HCT116 (cell line): ENCODE results near the gene SIX3. TPM values are rescaled to one million over a fixed set of nuclear protein-coding genes. Genes with fewer than 3 reads are reported as not detected.

ENCODE experiments used
- ATAC-seq: fragments of 200-7000 bp; cut with Tn5 transposase; 2 replicates; pipeline ENCODE4 v1.9.1; 2020; ENCODE audit warnings: mild to moderate bottlenecking, moderate library complexity
- BruUV-seq: library from RNA; stranded (reverse); fragments of 400-500 nt; replicated peaks from 2 replicates; lab custom pipeline; 2021; lab: Mats Ljungman, UMichigan
- CTCF ChIA-PET: fragments of 300-600 bp; sonication (Branson Sonifier 250); formaldehyde crosslinking; loops from one replicate; lab custom pipeline; 2021; ENCODE audit warnings: antibody characterized with exemption; lab: Charles Lee
- POLR2A ChIA-PET: fragments of 300-600, 350-600 bp; sonication (Branson Sonifier 250); formaldehyde crosslinking; loops from one replicate; lab custom pipeline; 2021; ENCODE audit warnings: antibody characterized with exemption; lab: Charles Lee
- RAD21 ChIA-PET, 2 experiments: fragments of 300-600 bp; sonication (Branson Sonifier 250); formaldehyde crosslinking; loops; one replicate each; lab custom pipeline; 2023; ENCODE audit warnings: low total read pairs in 2 of 2; ENCODE audit not compliant: uncharacterized antibody in 2 of 2, unreplicated experiment in 2 of 2, low non-redundant PET in 1 of 2; lab: Charles Lee
- DNase-seq: peaks from one replicate; pipeline ENCODE4 v3.0.0-alpha.2; 2010; ENCODE audit warnings: low read depth, low spot score
- H2AFZ ChIP-seq: fragments of 200-600 bp; shearing (Covaris generic), sonication (generic); 2 replicates; pipeline ENCODE4 v1.6.1; 2017; ENCODE audit warnings: low read depth, mixed run types, mixed read lengths, antibody characterized with exemption, low read length; ENCODE audit not compliant: poor library complexity, severe bottlenecking
- H3K27ac ChIP-seq: 2 replicates; pipeline ENCODE4 v1.5.1; 2012; ENCODE audit warnings: low read depth, low read length
- H3K27me3 ChIP-seq: fragments of 200-600 bp; sonication (generic); 2 replicates; pipeline ENCODE4 v1.6.1; 2016; ENCODE audit warnings: mixed run types, low read length, mixed read lengths; ENCODE audit not compliant: insufficient read depth
- H3K36me3 ChIP-seq, 2 experiments: fragments of 200-500 bp in 1 of 2; fragments of 200-600 bp in 1 of 2; sonication (Bioruptor generic) in 1 of 2; sonication (generic) in 1 of 2; 2 replicates each; pipeline versions ENCODE4 v1.5.1 to v1.6.1; 2014 to 2016; ENCODE audit warnings: low read length in 2 of 2, inconsistent platforms in 1 of 2, mixed read lengths in 1 of 2, mixed run types in 1 of 2; ENCODE audit not compliant: insufficient read depth in 2 of 2, control insufficient read depth in 1 of 2
- H3K4me1 ChIP-seq, 2 experiments: fragments of 200-600 bp in 1 of 2; sonication (generic) in 1 of 2; 2 replicates each; pipeline versions ENCODE4 v1.5.1 to v1.6.1; 2012 to 2017; ENCODE audit warnings: low read length in 2 of 2, inconsistent platforms in 1 of 2, mild to moderate bottlenecking in 1 of 2, mixed read lengths in 1 of 2, mixed run types in 1 of 2, moderate library complexity in 1 of 2; ENCODE audit not compliant: insufficient read depth in 2 of 2, control insufficient read depth in 1 of 2
- H3K4me2 ChIP-seq: fragments of 200-600 bp; sonication (generic); 2 replicates; pipeline ENCODE4 v1.6.1; 2017; ENCODE audit warnings: mixed run types, low read length, mixed read lengths
- H3K4me3 ChIP-seq, 2 experiments: fragments of 200-600 bp in 1 of 2; sonication (generic) in 1 of 2; replicated peaks in 1 of 2; 2 replicates each; pipeline ENCODE4 v1.5.1; 2011 to 2016; ENCODE audit warnings: low read length in 2 of 2, control low read depth in 1 of 2, low read depth in 1 of 2, mild to moderate bottlenecking in 1 of 2, mixed read lengths in 1 of 2, mixed run types in 1 of 2
- H3K79me2 ChIP-seq: fragments of 200-600 bp; sonication (generic); 2 replicates; pipeline ENCODE4 v1.6.1; 2017; ENCODE audit warnings: mild to moderate bottlenecking, mixed run types, low read length, moderate library complexity, mixed read lengths; ENCODE audit not compliant: insufficient read depth
- H3K9ac ChIP-seq: fragments of 200-600 bp; sonication (generic); 2 replicates; pipeline ENCODE4 v1.6.1; 2016; ENCODE audit warnings: low read length, mixed read lengths
- H3K9me2 ChIP-seq: fragments of 200-600 bp; sonication (generic), shearing (Covaris generic); 2 replicates; pipeline ENCODE4 v1.6.1; 2017; ENCODE audit warnings: mixed run types, mild to moderate bottlenecking, moderate library complexity; ENCODE audit not compliant: insufficient read depth
- H3K9me3 ChIP-seq, 2 experiments: fragments of 200-500 bp in 1 of 2; fragments of 200-600 bp in 1 of 2; sonication (Bioruptor generic) in 1 of 2; sonication (generic) in 1 of 2; 2 replicates each; pipeline ENCODE4 v1.6.1; 2014 to 2017; ENCODE audit warnings: low read length in 2 of 2, mixed read lengths in 2 of 2, inconsistent platforms in 1 of 2, low read depth in 1 of 2, mild to moderate bottlenecking in 1 of 2, mixed run types in 1 of 2, moderate library complexity in 1 of 2; ENCODE audit not compliant: control insufficient read depth in 1 of 2, insufficient read depth in 1 of 2
- H4K20me1 ChIP-seq: fragments of 200-600 bp; sonication (generic), shearing (Covaris generic); 2 replicates; pipeline ENCODE4 v1.6.1; 2017; ENCODE audit warnings: mixed run types, mild to moderate bottlenecking, moderate library complexity; ENCODE audit not compliant: insufficient read depth
- CBX3 ChIP-seq: IDR thresholded peaks from 2 replicates; pipeline ENCODE4 v1.6.1; 2012; ENCODE audit warnings: low read depth
- CEBPB ChIP-seq: IDR thresholded peaks from 2 replicates; pipeline ENCODE4 v1.6.1; 2012; ENCODE audit warnings: low read depth
- CTCF ChIP-seq, 3 experiments: fragments of 200-600 bp in 1 of 3; sonication (generic) in 1 of 3; IDR thresholded peaks in 2 of 3; conservative IDR thresholded peaks in 1 of 3; 2 replicates each; pipeline ENCODE4 v1.5.1; 2012 to 2017; ENCODE audit warnings: low read depth in 2 of 3, low read length in 2 of 3, antibody characterized with exemption in 1 of 3, borderline replicate concordance in 1 of 3, control low read depth in 1 of 3, mild to moderate bottlenecking in 1 of 3, mixed read lengths in 1 of 3, mixed run types in 1 of 3, moderate library complexity in 1 of 3; ENCODE audit not compliant: insufficient read depth in 1 of 3
- EGR1 ChIP-seq: IDR thresholded peaks from 2 replicates; pipeline ENCODE4 v1.6.1; 2012; ENCODE audit warnings: low read depth
- ELF1 ChIP-seq: IDR thresholded peaks from 2 replicates; pipeline ENCODE4 v1.6.1; 2012; ENCODE audit warnings: low read depth, borderline replicate concordance
- EZH2phosphoT487 ChIP-seq: fragments of 200-600 bp; IDR thresholded peaks from 2 replicates; pipeline ENCODE4 v1.6.1; 2018; ENCODE audit warnings: antibody characterized with exemption, borderline replicate concordance
- FOSL1 ChIP-seq: IDR thresholded peaks from 2 replicates; pipeline ENCODE4 v1.6.1; 2012; ENCODE audit warnings: low read depth
- MAX ChIP-seq: IDR thresholded peaks from 2 replicates; pipeline ENCODE4 v1.6.1; 2012
- POLR2A ChIP-seq: IDR thresholded peaks from 2 replicates; pipeline ENCODE4 v1.7.0; 2011; ENCODE audit warnings: borderline replicate concordance; ENCODE audit not compliant: insufficient read depth, insufficient read length; ENCODE audit errors: extremely low read depth
- POLR2AphosphoS5 ChIP-seq: IDR thresholded peaks from 2 replicates; pipeline ENCODE4 v1.6.1; 2011; ENCODE audit warnings: mild to moderate bottlenecking, low read depth, low read length, moderate library complexity
- RAD21 ChIP-seq: IDR thresholded peaks from 2 replicates; pipeline ENCODE4 v1.6.1; 2012; ENCODE audit warnings: low read depth, mild to moderate bottlenecking
- SRF ChIP-seq: IDR thresholded peaks from 2 replicates; pipeline ENCODE4 v1.6.1; 2012; ENCODE audit warnings: low read depth
- TCF7L2 ChIP-seq: IDR thresholded peaks from 2 replicates; pipeline ENCODE4 v1.7.0; 2011; ENCODE audit warnings: borderline replicate concordance, inconsistent platforms; ENCODE audit not compliant: insufficient read depth, insufficient read length; ENCODE audit errors: extremely low read depth
- ZBTB33 ChIP-seq: IDR thresholded peaks from 2 replicates; pipeline ENCODE4 v1.6.1; 2011; ENCODE audit warnings: mild to moderate bottlenecking, low read length, moderate library complexity; ENCODE audit not compliant: insufficient replicate concordance; ENCODE audit errors: extremely low read depth
- ZFX ChIP-seq: fragments of 450-650 bp; IDR thresholded peaks from 2 replicates; pipeline ENCODE4 v1.6.1; 2017
- ZNF274 ChIP-seq: fragments of 200-500 bp; sonication (Bioruptor generic); IDR thresholded peaks from 2 replicates; pipeline ENCODE4 v1.6.1; 2014; ENCODE audit warnings: mild to moderate bottlenecking, low read depth, low read length, inconsistent platforms
- intact Hi-C: fragments of 100-400 bp; cut with micrococcal nuclease; formaldehyde crosslinking; loops from 2 replicates; pipeline ENCODE4 v1.10.0; 2022
- total RNA-seq: library from RNA; stranded (reverse); gene quantifications from one replicate; pipeline ENCODE4 v1.2.1, GENCODE V29; 2021; ENCODE audit not compliant: unreplicated experiment

The SIX3 gene
- total RNA-seq, 1 experiment from 2014 or later: 1.2 TPM

GRCh38 chr2:44956843-44957242, 15.3 kb downstream of the SIX3 start:
- H3K9ac ChIP-seq: no peak overlapping the region
- H3K79me2 ChIP-seq: no peaks in the 10 kb centered on the region
- H3K4me1 ChIP-seq: peaks cover 0 to 35% of the 10 kb centered on the region in 2 experiments; a peak in 3 of 4 replicates
- ChIA-PET POLR2A (no interaction called here), CTCF (interaction anchor here (0.7 to 4.4 kb wide), 8 partner anchors 13 to 1079 kb away, joined by 3 to 42 read pairs (median 6); no protein-coding TSS in a partner anchor), RAD21 (interaction anchor here (1.2 to 1.8 kb wide), 2 partner anchors 477 to 913 kb away, joined by 3 to 5 read pairs; no protein-coding TSS in a partner anchor)
- no peak for ATAC-seq
- no peaks in the 10 kb centered on the region for H3K9me2 ChIP-seq
- DNase-seq: no peak
- H3K36me3 ChIP-seq: no peaks in the 10 kb centered on the region
- intact Hi-C loops: loop anchor here (5.0 kb wide), 3 partner anchors 400 to 1345 kb away; no protein-coding TSS in a partner anchor
- H3K27ac ChIP-seq: no peak overlapping the region
- H4K20me1 ChIP-seq: no peaks in the 10 kb centered on the region
- H3K4me3 ChIP-seq: no peak overlapping the region
- BruUV-seq: no TSS peak
- no peaks in the 10 kb centered on the region for H3K27me3 ChIP-seq
- H3K9me3 ChIP-seq: no peaks in the 10 kb centered on the region
- H3K4me2 ChIP-seq: no peak overlapping the region
- H2AFZ ChIP-seq: no peak overlapping the region
- TF ChIP-seq POLR2A (no peak), EZH2phosphoT487 (no peak)

GRCh38 chr2:44957656-44958327, 16.3 kb downstream of the SIX3 start:
- Histone ChIP-seq H3K4me1 (peaks cover 0 to 28% of the 10 kb centered on the region in 2 experiments; a peak in 3 of 4 replicates), H4K20me1 (no peaks in the 10 kb centered on the region), H3K27ac (no peak overlapping the region), H3K4me3 (no peak overlapping the region), H2AFZ (no peak overlapping the region), H3K4me2 (no peak overlapping the region), H3K36me3 (no peaks in the 10 kb centered on the region), H3K9ac (no peak overlapping the region), H3K27me3 (no peaks in the 10 kb centered on the region), H3K9me3 (no peaks in the 10 kb centered on the region), H3K79me2 (no peaks in the 10 kb centered on the region), H3K9me2 (no peaks in the 10 kb centered on the region)
- intact Hi-C loops: loop anchor here (5.0 kb wide), 3 partner anchors 400 to 1345 kb away; no protein-coding TSS in a partner anchor
- DNase-seq (no peak), ATAC-seq (no peak)
- ChIA-PET RAD21 (no interaction called here), CTCF (interaction anchor here (1.0 to 4.4 kb wide), 5 partner anchors 16 to 1080 kb away, joined by 3 to 42 read pairs (median 4); no protein-coding TSS in a partner anchor), POLR2A (no interaction called here)
- BruUV-seq: no TSS peak
- TF ChIP-seq ZBTB33: no peak
- TF ChIP-seq ELF1: no peak
- TF ChIP-seq ZNF274: no peak
- TF ChIP-seq MAX: no peak
- no peak for TF ChIP-seq CBX3
- no peak for TF ChIP-seq RAD21
- TF ChIP-seq TCF7L2: no peak
- TF ChIP-seq POLR2AphosphoS5: no peak
- TF ChIP-seq EGR1: no peak
- TF ChIP-seq FOSL1: no peak
- TF ChIP-seq CTCF (IDR thresholded peaks at IDR 0.05 in 2 of 3, conservative IDR thresholded peaks at IDR 0.05 in 1 of 3; ENCODE audit: borderline replicate concordance in 1 of 3, insufficient read depth in 1 of 3, low read depth in 2 of 3, low read length in 2 of 3): no peak
- no peak for TF ChIP-seq SRF
- no peak for TF ChIP-seq CEBPB
- no peak for TF ChIP-seq ZFX
